GM19455 (cell line): Measurements from ENCODE around the gene TAS2R8.
"Not testable (repeated sequence)": the region's sequence is repeated elsewhere in the genome, so short reads cannot be mapped to it uniquely, and the experiment has no call there.

Experiments used
- ATAC-seq: cut with Tn5 transposase; IDR thresholded peaks from one replicate; pipeline ENCODE4 v1.9.1; 2021; ENCODE audit not compliant: unreplicated experiment

Gene TAS2R8

DNA sequence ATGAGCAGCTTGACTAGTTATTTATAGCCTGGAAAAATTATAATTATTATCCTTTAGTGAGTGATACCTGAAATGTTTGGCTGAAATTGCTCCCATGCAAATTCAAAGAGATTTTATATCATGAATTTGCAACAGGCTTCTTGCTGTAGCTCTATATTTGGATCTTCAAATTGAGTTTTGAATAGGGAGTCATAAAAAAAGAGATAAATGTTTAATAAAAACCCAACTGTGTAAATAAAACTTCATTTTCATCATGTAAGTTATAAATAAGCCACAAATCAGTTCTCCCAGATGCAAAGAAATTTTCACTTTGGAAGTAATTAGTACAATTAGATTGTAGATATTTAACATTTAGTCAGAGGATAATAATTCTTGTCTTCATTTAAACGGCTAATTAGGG lies at the start of gene TAS2R8:
Gene TAS2R8, minus strand, starts transcription at position 101 of the 400 bp plus-strand sequence. CDS start 306 bp downstream, outside the sequence.
- ATAC-seq = no peak

GRCh38 chr12:10855807-10856206 lies 48.7 kb upstream of the TAS2R8 start:
- ATAC-seq = no peak

DNA sequence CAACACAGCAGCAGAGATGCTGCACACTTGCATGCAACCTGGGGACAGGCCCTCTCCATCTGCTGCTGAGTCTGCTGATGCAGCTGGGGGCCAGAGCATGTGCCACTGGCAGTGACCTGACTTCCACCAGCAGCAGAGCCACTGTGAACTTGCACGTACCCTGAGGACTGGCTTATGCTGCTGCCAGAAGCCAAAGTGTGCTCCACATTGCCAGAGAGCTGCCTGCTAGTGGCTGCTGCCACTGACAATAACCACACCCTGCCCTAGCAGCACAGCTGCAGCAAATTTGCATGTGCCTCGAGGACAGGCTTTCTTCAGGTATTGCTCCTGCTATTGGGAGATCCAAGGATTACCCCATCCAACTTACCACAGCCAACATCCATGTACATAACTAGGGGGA lies 46.7 kb upstream of the TAS2R8 start:
- no peak for ATAC-seq

- ATAC-seq = no peak
Observed at GRCh38 chr12:10851243-10851858, 44.3 kb upstream of the TAS2R8 start.

DNA sequence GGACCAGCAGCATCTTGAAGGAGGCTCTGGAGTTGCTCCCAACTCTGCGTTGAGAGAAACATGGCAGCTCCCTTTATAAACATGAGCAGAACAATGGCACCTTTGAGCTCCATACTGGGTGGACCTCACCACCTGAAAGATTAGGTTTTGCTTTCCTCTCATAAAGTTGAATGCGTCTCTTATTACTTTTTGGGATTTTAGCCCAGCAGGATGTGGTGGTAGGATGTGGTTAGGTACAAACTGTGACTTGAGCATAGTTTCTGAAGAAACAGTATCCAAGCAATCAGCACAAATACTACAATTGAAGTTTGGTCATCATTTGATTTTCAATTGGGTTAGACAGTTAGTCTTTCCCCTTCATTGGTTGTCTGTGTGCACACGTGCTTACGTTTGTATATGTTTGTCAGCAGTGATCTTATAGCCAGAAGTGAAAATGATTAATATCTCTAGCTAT lies 42.4 kb upstream of the TAS2R8 start, which contains the start of gene PRR4:
Gene PRR4, minus strand, starts transcription at position 51 of the 454 bp plus-strand sequence. Its CDS starts 38 bp downstream, at position 13.
- no peak for ATAC-seq

- ATAC-seq = no peak
Observed at GRCh38 chr12:10847744-10848143, 40.7 kb upstream of the TAS2R8 start.

DNA sequence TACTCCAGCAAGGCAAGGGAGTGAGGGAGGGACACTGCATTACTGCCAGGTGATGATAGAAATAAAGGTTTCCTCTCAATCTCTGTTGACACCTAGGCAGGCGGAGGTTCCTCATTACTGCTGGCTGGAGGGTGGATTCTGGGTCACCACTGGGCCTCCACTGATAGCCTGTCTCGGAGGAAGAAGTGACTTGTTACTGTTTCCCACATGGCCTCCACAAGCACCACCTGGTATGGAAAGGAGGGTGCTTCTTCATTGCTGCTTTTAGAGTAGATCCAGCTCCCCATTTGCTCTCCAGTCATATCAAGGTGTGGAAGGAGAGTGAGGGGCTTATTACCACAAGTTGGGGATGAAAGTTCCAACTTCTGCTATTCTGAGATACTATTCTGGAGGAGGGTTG lies 35.8 kb upstream of the TAS2R8 start:
- no peak for ATAC-seq

DNA sequence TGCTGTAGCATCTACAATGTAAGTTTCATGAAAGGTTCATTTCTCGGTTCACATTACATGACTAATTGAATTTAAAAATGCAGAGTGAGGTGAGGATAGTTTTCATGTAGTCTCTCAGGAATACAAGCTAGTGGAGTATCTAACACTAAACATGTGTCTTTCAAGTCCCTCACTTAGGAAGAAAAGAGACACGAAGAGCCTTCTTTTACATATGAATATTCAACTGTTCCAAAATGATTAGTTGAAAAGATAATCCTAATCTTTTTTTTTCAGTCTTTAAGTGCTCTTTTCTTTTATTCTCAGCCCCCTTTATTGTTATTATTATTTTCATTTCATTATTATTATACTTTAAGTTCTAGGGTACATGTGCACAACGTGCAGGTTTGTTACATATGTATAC lies 31.4 kb upstream of the TAS2R8 start:
- ATAC-seq = no peak

DNA sequence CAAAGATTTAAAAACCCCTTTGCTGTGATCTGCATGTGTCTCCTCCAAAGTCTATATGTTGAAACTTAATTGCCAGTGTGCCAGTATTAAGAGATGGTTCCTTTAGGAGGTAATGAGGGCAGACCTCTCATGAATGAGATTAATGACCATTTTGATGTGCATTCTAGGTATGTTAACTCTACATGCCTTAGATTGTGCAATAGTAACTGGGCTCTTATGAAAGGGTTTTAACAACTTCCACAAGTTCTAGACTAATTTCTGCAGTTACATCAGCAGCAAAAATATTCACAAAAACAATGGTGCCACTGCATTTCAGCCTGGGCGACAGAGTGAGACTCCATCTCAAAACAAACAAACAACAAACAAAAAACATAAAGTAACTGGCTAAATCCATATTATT lies 22.9 kb upstream of the TAS2R8 start:
- no peak for ATAC-seq

DNA sequence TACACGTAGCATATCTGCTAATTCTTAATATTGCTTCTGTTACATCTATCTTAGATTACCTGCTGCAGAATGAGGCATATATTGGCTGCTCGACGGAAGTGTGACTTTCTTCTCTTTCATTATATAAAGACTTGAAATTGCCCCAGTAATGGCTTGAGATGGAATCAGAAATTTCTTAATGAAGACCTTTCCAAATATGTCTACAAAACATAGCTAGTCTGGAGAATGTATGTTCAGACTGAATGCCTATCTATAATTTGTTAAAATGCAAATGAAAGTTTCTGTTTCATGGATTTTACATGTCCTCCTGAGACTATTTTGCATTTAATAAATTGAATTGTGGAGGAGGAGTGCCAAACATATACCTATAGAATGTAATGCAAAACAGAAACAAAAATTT lies 19.2 kb upstream of the TAS2R8 start, which contains the start of gene TAS2R10:
Gene TAS2R10, minus strand, starts transcription at position 101 of the 400 bp plus-strand sequence. Its CDS starts 89 bp downstream, at position 12.
- ATAC-seq = no peak

DNA sequence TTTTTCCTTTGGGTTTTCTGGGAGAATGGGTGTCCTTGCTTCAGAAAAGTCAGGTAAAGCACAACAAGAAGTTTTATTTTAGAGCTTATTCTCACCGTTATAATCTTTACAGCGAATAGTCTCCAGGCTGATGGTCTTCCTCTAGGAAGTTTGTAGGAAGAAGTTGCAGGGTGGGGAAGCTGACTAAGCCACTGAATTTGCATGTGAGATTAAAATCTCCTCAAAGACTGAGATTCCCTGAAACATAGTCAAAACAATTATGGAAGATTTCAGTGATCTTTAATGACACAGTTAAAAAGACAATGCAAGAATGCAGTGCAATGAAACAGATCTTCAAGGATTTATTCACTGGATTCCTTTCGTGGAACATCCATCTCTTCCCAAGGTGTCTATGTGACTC lies 17.9 kb upstream of the TAS2R8 start:
- no peak for ATAC-seq

- no peak for ATAC-seq
Observed at GRCh38 chr12:10811883-10812536, 4.9 kb upstream of the TAS2R8 start.

DNA sequence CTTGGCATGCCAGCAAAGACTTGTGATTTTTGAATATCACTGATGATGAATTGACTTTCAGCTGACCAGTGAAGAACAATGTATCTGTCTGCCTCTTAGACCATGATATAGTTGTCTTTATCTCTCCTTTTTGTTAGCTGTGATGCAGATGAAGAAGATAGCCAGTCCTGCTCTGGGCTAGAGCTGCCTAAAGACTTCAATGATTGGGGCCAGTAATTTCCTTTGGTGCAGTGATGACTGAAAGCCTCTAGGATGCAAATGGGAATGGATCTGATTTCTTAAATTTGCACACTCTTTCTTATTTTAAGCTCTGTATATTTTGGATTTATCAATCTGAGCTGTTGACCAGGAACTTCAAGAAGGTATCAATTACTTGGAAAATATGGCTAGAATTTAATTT lies 3.0 kb upstream of the TAS2R8 start, which contains the start of gene TAS2R9:
Gene TAS2R9, minus strand, starts transcription at position 101 of the 400 bp plus-strand sequence. Its CDS starts 93 bp downstream, at position 8.
- ATAC-seq = no peak

DNA sequence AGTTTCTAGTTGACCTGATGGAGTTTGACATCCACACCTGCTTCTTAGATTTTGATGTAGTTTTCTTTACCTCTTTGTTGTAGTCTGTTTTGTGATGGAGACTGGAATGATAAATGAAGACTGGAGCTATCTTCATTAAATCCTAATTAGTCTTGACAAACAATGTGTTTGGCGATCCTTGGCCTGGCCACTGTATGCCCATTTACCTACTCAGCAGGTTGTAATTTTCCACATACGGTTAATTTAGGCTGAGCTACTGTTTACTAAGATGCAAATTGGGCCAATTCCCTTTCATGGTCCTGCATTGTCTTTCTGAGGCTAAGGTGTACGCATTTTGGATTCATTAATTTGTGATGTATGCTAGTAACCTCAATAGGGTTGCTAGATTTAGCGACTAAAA lies 4.5 kb downstream of the TAS2R8 start, which contains the start of gene TAS2R7:
Gene TAS2R7, minus strand, starts transcription at position 41 of the 400 bp plus-strand sequence. CDS start 57 bp downstream, outside the sequence.
- no peak for ATAC-seq

DNA sequence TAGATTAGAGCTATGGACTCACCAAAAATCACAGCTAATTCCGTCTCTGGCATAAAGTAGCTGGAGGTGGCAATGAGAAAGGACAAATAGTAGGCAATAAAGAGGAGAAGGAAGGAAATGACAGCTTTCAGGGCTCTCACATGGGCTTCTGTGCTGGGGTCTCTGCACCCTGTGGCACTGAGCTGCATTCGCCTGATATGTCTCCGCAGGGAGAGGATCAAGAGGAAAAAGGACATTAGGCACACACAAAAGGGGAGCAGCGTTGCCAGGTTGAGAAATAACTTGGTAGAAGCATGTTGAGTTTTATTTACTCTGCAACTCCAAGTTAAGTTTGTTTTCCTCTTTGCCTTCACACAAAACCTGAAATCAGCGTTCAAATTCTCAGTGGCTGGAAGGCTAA lies 5.3 kb downstream of the TAS2R8 start:
- ATAC-seq = no peak

GRCh38 chr12:10794222-10794621 lies 12.9 kb downstream of the TAS2R8 start:
- no peak for ATAC-seq

GRCh38 chr12:10791769-10792168 lies 15.3 kb downstream of the TAS2R8 start:
- ATAC-seq = not testable (repeated sequence)

GRCh38 chr12:10783252-10783651 lies 23.8 kb downstream of the TAS2R8 start:
- ATAC-seq = no peak

GRCh38 chr12:10779103-10779502 lies 28.0 kb downstream of the TAS2R8 start:
- ATAC-seq = no peak

DNA sequence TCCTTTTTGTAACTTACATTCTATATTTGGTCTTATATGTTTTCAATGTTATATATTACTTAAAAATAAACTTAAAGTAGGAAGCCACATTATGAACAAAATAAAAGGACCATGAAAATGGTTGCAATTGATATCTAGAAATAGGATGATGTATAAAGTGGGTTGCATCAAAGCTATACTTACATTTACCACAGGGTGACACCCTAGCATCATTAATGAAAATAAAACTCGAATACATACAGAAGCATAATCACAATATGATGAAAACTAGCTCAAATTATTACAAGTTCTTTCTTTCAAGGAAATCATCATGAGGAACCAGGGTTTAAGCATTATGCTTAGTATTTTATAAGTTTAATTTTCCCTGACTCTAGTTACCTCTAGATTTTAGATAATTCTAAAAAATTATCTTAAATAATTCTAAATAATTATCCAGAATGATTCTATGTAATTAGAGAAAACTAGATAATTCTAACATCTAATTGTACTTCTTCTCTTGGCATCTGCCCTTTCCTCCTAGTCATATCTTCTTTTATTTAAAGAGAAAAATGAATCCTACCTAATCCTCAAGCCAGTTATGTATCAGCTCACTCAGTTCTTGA lies 35.9 kb downstream of the TAS2R8 start:
- no peak for ATAC-seq

DNA sequence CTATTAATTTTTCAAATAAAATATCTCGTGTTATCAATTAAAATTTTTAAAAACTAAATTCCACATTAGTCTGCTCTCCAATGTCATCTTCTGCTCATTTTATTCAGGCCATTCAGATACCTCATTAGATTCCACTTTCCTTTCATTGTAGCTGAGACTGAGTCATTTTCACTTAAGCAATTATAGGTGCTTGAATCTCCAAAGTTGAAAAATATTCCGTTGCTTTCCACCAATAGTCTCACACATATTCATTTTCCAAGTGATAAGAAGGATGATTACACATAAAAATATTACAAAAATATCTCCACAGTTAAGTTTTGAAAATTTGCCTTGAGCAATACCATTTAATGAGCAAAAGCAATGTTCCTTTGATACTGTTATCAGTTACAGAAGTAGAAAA lies 47.4 kb downstream of the TAS2R8 start:
- no peak for ATAC-seq

DNA sequence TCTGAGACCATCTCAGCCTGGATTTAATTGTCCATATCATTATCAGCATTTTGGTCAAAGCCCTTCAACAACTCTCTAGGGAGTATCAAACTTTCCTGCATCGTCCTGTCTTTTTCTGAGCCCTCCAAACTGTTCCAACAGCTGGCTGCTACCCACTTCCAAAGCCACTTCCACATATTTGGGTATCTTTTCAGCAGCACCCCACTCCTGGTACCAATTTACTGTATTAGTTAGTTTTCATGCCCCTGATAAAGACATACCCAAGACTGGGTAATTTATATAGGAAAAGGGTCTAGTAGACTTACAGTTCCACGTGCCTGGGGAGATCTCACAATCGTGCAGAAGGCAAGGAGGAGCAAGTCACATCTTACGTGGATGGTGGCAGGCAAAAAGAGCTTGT lies 50.9 kb downstream of the TAS2R8 start:
- ATAC-seq = no peak
